UCSD-AML1 (cell line): ENCODE data around the gene STMND1.

Experiments
- DNase-seq: peaks from one replicate; lab custom pipeline; 2025; ENCODE audit not compliant: unreplicated experiment; lab: John Stamatoyannopoulos, UW

STMND1 gene

GRCh38 chr6:17159240-17159639 lies 57.4 kb downstream of the STMND1 start:
- no peak for DNase-seq

GRCh38 chr6:17161076-17161475 lies 59.2 kb downstream of the STMND1 start:
- DNase-seq: no peak

DNA sequence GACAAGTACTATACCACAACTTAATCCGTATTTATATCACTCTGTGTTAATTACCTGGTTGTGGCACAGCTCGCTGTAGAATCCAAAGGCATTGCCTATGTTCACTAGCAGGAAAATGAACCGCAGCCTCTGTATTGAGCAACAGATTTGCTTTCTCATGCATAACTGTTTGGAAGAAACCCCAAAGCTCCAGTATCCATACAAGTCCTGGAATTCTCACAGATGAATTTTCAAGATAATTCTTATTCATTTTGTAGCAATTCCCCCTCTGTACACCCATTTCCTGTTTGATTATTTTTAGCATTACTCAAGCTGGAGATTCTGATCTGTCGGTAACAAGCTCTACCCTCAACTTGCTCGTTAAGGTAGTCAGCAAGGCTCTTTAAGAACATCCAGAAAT lies 63.5 kb downstream of the STMND1 start:
- no peak for DNase-seq

- DNase-seq: no peak
These were observed 65.6 kb downstream of the STMND1 start for GRCh38 chr6:17167327-17167979.

- DNase-seq: no peak
These were observed 67.4 kb downstream of the STMND1 start for GRCh38 chr6:17169291-17169690.

DNA sequence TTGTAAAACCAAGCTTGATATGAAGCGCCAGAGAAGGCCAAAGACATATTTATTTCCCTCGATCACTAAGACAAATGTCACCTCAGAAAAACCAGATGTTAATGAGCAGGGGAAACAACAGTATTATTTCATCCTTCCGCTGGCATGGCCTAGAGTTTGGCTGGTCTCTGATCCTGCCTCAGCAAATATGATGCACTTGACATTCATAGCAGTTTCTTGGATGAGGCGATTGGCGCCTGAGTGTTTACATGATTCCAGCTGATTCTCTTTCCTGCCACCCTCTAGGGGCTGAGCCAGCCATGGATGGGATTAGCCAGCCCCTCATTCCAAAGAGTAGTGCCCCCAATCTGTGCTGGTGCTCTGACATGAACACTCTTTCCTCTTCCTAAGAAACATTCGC lies 67.9 kb downstream of the STMND1 start:
- DNase-seq: no peak

- DNase-seq: no peak
These were observed 71.1 kb downstream of the STMND1 start for GRCh38 chr6:17172836-17173470.

GRCh38 chr6:17178326-17178725 lies 76.5 kb downstream of the STMND1 start:
- DNase-seq: no peak

- no peak for DNase-seq
These were observed 77.1 kb downstream of the STMND1 start for GRCh38 chr6:17178754-17179529.

GRCh38 chr6:17179530-17180073 lies 77.8 kb downstream of the STMND1 start:
- DNase-seq: no peak
